HCT116 (cell line): ENCODE results near the gene DENR. TPM values are rescaled to one million over a fixed set of nuclear protein-coding genes. Genes with fewer than 3 reads are reported as not detected.
"Not testable (repeated sequence)": the region's sequence is repeated elsewhere in the genome, so short reads cannot be mapped to it uniquely, and the experiment has no call there.

Experiments
- ATAC-seq: fragments of 200-7000 bp; cut with Tn5 transposase; 2 replicates; pipeline ENCODE4 v1.9.1; 2020; ENCODE audit warnings: mild to moderate bottlenecking, moderate library complexity
- BruUV-seq: library from RNA; stranded (reverse); fragments of 400-500 nt; replicated peaks from 2 replicates; lab custom pipeline; 2021; lab: Mats Ljungman, UMichigan
- CTCF ChIA-PET: fragments of 300-600 bp; sonication (Branson Sonifier 250); formaldehyde crosslinking; loops from one replicate; lab custom pipeline; 2021; ENCODE audit warnings: antibody characterized with exemption; lab: Charles Lee
- POLR2A ChIA-PET: fragments of 300-600, 350-600 bp; sonication (Branson Sonifier 250); formaldehyde crosslinking; loops from one replicate; lab custom pipeline; 2021; ENCODE audit warnings: antibody characterized with exemption; lab: Charles Lee
- RAD21 ChIA-PET, 2 experiments: fragments of 300-600 bp; sonication (Branson Sonifier 250); formaldehyde crosslinking; loops; one replicate each; lab custom pipeline; 2023; ENCODE audit warnings: low total read pairs in 2 of 2; ENCODE audit not compliant: uncharacterized antibody in 2 of 2, unreplicated experiment in 2 of 2, low non-redundant PET in 1 of 2; lab: Charles Lee
- DNase-seq: peaks from one replicate; pipeline ENCODE4 v3.0.0-alpha.2; 2010; ENCODE audit warnings: low read depth, low spot score
- H2AFZ ChIP-seq: fragments of 200-600 bp; shearing (Covaris generic), sonication (generic); 2 replicates; pipeline ENCODE4 v1.6.1; 2017; ENCODE audit warnings: low read depth, mixed run types, mixed read lengths, antibody characterized with exemption, low read length; ENCODE audit not compliant: poor library complexity, severe bottlenecking
- H3K27ac ChIP-seq: 2 replicates; pipeline ENCODE4 v1.5.1; 2012; ENCODE audit warnings: low read depth, low read length
- H3K27me3 ChIP-seq: fragments of 200-600 bp; sonication (generic); 2 replicates; pipeline ENCODE4 v1.6.1; 2016; ENCODE audit warnings: mixed run types, low read length, mixed read lengths; ENCODE audit not compliant: insufficient read depth
- H3K36me3 ChIP-seq, 2 experiments: fragments of 200-500 bp in 1 of 2; fragments of 200-600 bp in 1 of 2; sonication (Bioruptor generic) in 1 of 2; sonication (generic) in 1 of 2; 2 replicates each; pipeline versions ENCODE4 v1.5.1 to v1.6.1; 2014 to 2016; ENCODE audit warnings: low read length in 2 of 2, inconsistent platforms in 1 of 2, mixed read lengths in 1 of 2, mixed run types in 1 of 2; ENCODE audit not compliant: insufficient read depth in 2 of 2, control insufficient read depth in 1 of 2
- H3K4me1 ChIP-seq, 2 experiments: fragments of 200-600 bp in 1 of 2; sonication (generic) in 1 of 2; 2 replicates each; pipeline versions ENCODE4 v1.5.1 to v1.6.1; 2012 to 2017; ENCODE audit warnings: low read length in 2 of 2, inconsistent platforms in 1 of 2, mild to moderate bottlenecking in 1 of 2, mixed read lengths in 1 of 2, mixed run types in 1 of 2, moderate library complexity in 1 of 2; ENCODE audit not compliant: insufficient read depth in 2 of 2, control insufficient read depth in 1 of 2
- H3K4me2 ChIP-seq: fragments of 200-600 bp; sonication (generic); 2 replicates; pipeline ENCODE4 v1.6.1; 2017; ENCODE audit warnings: mixed run types, low read length, mixed read lengths
- H3K4me3 ChIP-seq, 2 experiments: fragments of 200-600 bp in 1 of 2; sonication (generic) in 1 of 2; replicated peaks in 1 of 2; 2 replicates each; pipeline ENCODE4 v1.5.1; 2011 to 2016; ENCODE audit warnings: low read length in 2 of 2, control low read depth in 1 of 2, low read depth in 1 of 2, mild to moderate bottlenecking in 1 of 2, mixed read lengths in 1 of 2, mixed run types in 1 of 2
- H3K79me2 ChIP-seq: fragments of 200-600 bp; sonication (generic); 2 replicates; pipeline ENCODE4 v1.6.1; 2017; ENCODE audit warnings: mild to moderate bottlenecking, mixed run types, low read length, moderate library complexity, mixed read lengths; ENCODE audit not compliant: insufficient read depth
- H3K9ac ChIP-seq: fragments of 200-600 bp; sonication (generic); 2 replicates; pipeline ENCODE4 v1.6.1; 2016; ENCODE audit warnings: low read length, mixed read lengths
- H3K9me2 ChIP-seq: fragments of 200-600 bp; sonication (generic), shearing (Covaris generic); 2 replicates; pipeline ENCODE4 v1.6.1; 2017; ENCODE audit warnings: mixed run types, mild to moderate bottlenecking, moderate library complexity; ENCODE audit not compliant: insufficient read depth
- H3K9me3 ChIP-seq, 2 experiments: fragments of 200-500 bp in 1 of 2; fragments of 200-600 bp in 1 of 2; sonication (Bioruptor generic) in 1 of 2; sonication (generic) in 1 of 2; 2 replicates each; pipeline ENCODE4 v1.6.1; 2014 to 2017; ENCODE audit warnings: low read length in 2 of 2, mixed read lengths in 2 of 2, inconsistent platforms in 1 of 2, low read depth in 1 of 2, mild to moderate bottlenecking in 1 of 2, mixed run types in 1 of 2, moderate library complexity in 1 of 2; ENCODE audit not compliant: control insufficient read depth in 1 of 2, insufficient read depth in 1 of 2
- H4K20me1 ChIP-seq: fragments of 200-600 bp; sonication (generic), shearing (Covaris generic); 2 replicates; pipeline ENCODE4 v1.6.1; 2017; ENCODE audit warnings: mixed run types, mild to moderate bottlenecking, moderate library complexity; ENCODE audit not compliant: insufficient read depth
- CEBPB ChIP-seq: IDR thresholded peaks from 2 replicates; pipeline ENCODE4 v1.6.1; 2012; ENCODE audit warnings: low read depth
- CTCF ChIP-seq, 3 experiments: fragments of 200-600 bp in 1 of 3; sonication (generic) in 1 of 3; IDR thresholded peaks in 2 of 3; conservative IDR thresholded peaks in 1 of 3; 2 replicates each; pipeline ENCODE4 v1.5.1; 2012 to 2017; ENCODE audit warnings: low read depth in 2 of 3, low read length in 2 of 3, antibody characterized with exemption in 1 of 3, borderline replicate concordance in 1 of 3, control low read depth in 1 of 3, mild to moderate bottlenecking in 1 of 3, mixed read lengths in 1 of 3, mixed run types in 1 of 3, moderate library complexity in 1 of 3; ENCODE audit not compliant: insufficient read depth in 1 of 3
- ELF1 ChIP-seq: IDR thresholded peaks from 2 replicates; pipeline ENCODE4 v1.6.1; 2012; ENCODE audit warnings: low read depth, borderline replicate concordance
- FOSL1 ChIP-seq: IDR thresholded peaks from 2 replicates; pipeline ENCODE4 v1.6.1; 2012; ENCODE audit warnings: low read depth
- JUND ChIP-seq: IDR thresholded peaks from 2 replicates; pipeline ENCODE4 v1.6.1; 2012
- SP1 ChIP-seq: IDR thresholded peaks from 2 replicates; pipeline ENCODE4 v1.6.1; 2012; ENCODE audit warnings: low read depth
- TCF7L2 ChIP-seq: IDR thresholded peaks from 2 replicates; pipeline ENCODE4 v1.7.0; 2011; ENCODE audit warnings: borderline replicate concordance, inconsistent platforms; ENCODE audit not compliant: insufficient read depth, insufficient read length; ENCODE audit errors: extremely low read depth
- ZFX ChIP-seq: fragments of 450-650 bp; IDR thresholded peaks from 2 replicates; pipeline ENCODE4 v1.6.1; 2017
- intact Hi-C: fragments of 100-400 bp; cut with micrococcal nuclease; formaldehyde crosslinking; loops from 2 replicates; pipeline ENCODE4 v1.10.0; 2022
- total RNA-seq: library from RNA; stranded (reverse); gene quantifications from one replicate; pipeline ENCODE4 v1.2.1, GENCODE V29; 2021; ENCODE audit not compliant: unreplicated experiment

DENR gene
- total RNA-seq, 1 experiment from 2014 or later, result 59.1 TPM

DNA sequence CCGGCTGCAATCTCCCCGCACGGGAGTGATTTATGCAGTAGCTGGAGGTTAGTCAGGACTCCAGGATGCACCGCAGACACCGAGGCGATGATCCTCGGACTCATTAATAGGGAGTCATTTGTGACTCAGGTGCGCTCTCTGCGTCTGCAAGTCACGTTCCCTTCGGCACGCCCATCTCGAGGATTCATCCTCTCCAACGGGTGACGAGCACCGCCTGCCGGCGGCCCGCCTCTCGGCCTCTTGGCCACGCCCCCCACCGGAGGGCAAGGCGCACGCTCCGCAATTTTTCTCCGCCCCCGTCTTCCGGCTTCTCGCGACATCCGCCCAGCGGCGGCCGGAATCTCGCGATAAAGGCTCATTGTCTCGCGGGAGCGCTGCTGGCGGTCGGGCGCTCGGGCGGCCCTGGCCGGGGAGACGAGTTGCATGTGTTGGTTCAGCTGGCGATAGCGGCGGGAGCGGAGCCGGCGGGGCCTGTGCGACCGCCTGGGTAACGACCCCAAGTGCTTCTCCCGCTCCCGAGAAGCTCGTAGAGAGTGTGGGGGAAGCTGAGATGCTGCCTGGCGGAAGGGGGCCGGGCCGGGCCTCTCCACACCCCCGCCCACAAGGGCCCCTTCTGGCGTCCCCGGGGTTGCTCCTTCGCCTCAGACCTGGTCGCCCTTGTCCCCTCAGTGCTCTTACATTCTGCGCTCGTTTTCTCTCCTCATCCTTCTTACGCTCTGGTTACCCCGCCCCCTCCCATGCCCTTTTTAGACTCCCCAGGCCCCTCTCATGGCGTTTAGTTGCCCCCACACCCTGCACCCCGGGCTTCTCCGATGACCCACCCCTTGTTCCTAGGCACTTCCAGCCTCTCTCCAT is at the start of gene DENR (continued):
- peak; percentile 48 to 91 (median 70) for TF ChIP-seq CTCF (IDR thresholded peaks at IDR 0.05 in 2 of 3, conservative IDR thresholded peaks at IDR 0.05 in 1 of 3; ENCODE audit: borderline replicate concordance in 1 of 3, insufficient read depth in 1 of 3, low read depth in 2 of 3, low read length in 2 of 3)
- TF ChIP-seq ELF1, result peak; percentile 74
- TF ChIP-seq TCF7L2, result no peak
- TF ChIP-seq CEBPB, result no peak
- TF ChIP-seq ZFX, result peak; percentile 94
- no peak; the same call in 1 of the 2 replicates for TF ChIP-seq JUND
- peak; percentile 82 for TF ChIP-seq SP1
- peak; percentile 33; the same call in 1 of the 2 replicates for TF ChIP-seq FOSL1

- H3K27me3 ChIP-seq, H3K79me2 ChIP-seq, H4K20me1 ChIP-seq, H3K9me2 ChIP-seq, H3K9ac ChIP-seq, H2AFZ ChIP-seq, H3K4me1 ChIP-seq, intact Hi-C loops, H3K4me2 ChIP-seq, CTCF ChIA-PET, H3K36me3 ChIP-seq, BruUV-seq, H3K27ac ChIP-seq, H3K4me3 ChIP-seq, ATAC-seq, RAD21 ChIA-PET, POLR2A ChIA-PET, H3K9me3 ChIP-seq, DNase-seq: not testable (repeated sequence)
Measured at GRCh38 chr12:122702890-122703611, 49.6 kb upstream of the DENR start, which contains the start of gene HCAR2. Gene HCAR2 (minus strand): TSS chr12:122703357. CDS start chr12:122703283, 74 bp downstream.

GRCh38 chr12:122703841-122704240 is 48.8 kb upstream of the DENR start:
- not testable (repeated sequence) for H3K4me2 ChIP-seq

DNA sequence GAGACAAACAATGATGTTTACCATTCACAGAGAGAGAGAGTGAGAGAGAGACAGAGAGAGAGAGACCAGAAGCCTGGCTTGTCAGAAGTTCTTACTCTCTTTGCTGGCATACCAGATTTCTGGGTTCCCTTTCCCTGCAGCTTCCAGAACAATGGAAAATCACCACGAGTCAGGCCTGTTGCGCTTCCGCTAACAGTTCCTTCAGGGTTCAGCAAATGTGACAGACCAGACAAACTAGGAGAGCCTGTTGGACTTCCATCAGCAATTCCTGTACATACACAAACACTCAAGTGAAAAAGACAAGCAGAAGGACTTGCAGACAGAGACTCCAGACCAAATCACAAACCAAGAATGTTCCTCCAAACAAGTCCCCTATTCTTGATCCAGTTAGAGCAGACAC is 43.3 kb upstream of the DENR start:
- H3K27me3 ChIP-seq, H2AFZ ChIP-seq, DNase-seq, H3K79me2 ChIP-seq, H3K4me1 ChIP-seq, H4K20me1 ChIP-seq, CTCF ChIA-PET, H3K9ac ChIP-seq, H3K4me2 ChIP-seq, H3K9me3 ChIP-seq, BruUV-seq, POLR2A ChIA-PET, H3K36me3 ChIP-seq, intact Hi-C loops, RAD21 ChIA-PET, H3K4me3 ChIP-seq, H3K27ac ChIP-seq, H3K9me2 ChIP-seq, ATAC-seq: not testable (repeated sequence)

More at GRCh38 chr12:122703841-122704240, 48.8 kb upstream of the DENR start:
- H4K20me1 ChIP-seq, CTCF ChIA-PET, H3K79me2 ChIP-seq, H3K9me2 ChIP-seq, intact Hi-C loops, H3K9ac ChIP-seq, H3K27ac ChIP-seq, H3K9me3 ChIP-seq, H3K4me3 ChIP-seq, BruUV-seq, POLR2A ChIA-PET, H3K4me1 ChIP-seq, H3K36me3 ChIP-seq, H2AFZ ChIP-seq, H3K27me3 ChIP-seq, DNase-seq, RAD21 ChIA-PET, ATAC-seq: not testable (repeated sequence)
